Measurements from ENCODE around the gene FGD4. TPM values are rescaled to one million over a fixed set of nuclear protein-coding genes. Genes with fewer than 3 reads are reported as not detected.

Gene FGD4
- total and polyA plus RNA-seq, 2 of the 4 experiments (the other 2 are of a cell fraction), result 2.1 to 8.8 TPM

DNA sequence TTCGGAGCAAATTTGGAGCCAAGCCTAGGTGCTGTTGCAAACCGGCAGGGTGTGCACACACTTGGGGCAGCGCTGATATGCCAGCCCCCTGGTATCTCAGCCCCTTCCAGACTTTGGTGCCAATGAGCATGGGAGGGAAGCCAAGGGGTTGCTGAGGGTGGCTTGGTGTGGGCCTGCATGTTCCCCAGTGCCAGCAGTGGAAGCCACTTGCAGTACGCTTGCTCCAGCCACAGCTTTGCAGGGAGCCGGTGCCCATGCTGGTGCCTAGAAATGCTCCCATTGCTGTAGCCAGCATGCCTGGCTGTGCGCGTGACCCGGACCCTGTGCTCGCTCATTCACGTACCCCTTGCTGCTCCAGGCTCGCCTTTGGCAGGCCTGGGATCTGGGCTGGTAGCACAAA is 212.6 kb downstream of the FGD4 start:
- H3K23ac ChIP-seq (ENCODE audit: low read depth, low read length), result no peak overlapping the region
- H2BK15ac ChIP-seq (ENCODE audit: low read depth, low read length), result no peak overlapping the region
- ATAC-seq (ENCODE audit: low read depth) (no peak), DNase-seq (no peak)
- no peak overlapping the region for H2AK9ac ChIP-seq (replicated peaks; ENCODE audit: low read depth, low read length, poor library complexity)
- H2AFZ ChIP-seq (replicated peaks; ENCODE audit: low read length, poor library complexity), result no peak overlapping the region
- no peak overlapping the region for H3K27ac ChIP-seq (ENCODE audit: insufficient read depth, low read length)
- intact Hi-C loops (cut with micrococcal nuclease), result no loop called here
- no peak overlapping the region for H3K4me3 ChIP-seq (ENCODE audit: insufficient read depth, low read depth, low read length)
- H2BK5ac ChIP-seq (ENCODE audit: low read depth, low read length, poor library complexity, severe bottlenecking), result no peak overlapping the region
- peaks cover 2% of the 10 kb centered on the region; the same call in 1 of the 2 replicates for H3K9me1 ChIP-seq (ENCODE audit: insufficient read depth, low read length)
- no TSS peak for BruUV-seq (replicated peaks)
- H3K9me3 ChIP-seq (ENCODE audit: control insufficient read depth, insufficient read depth, low read length), result no peaks in the 10 kb centered on the region
- no peak overlapping the region for H2BK120ac ChIP-seq (ENCODE audit: low read depth, low read length)
- no peak overlapping the region for H3K56ac ChIP-seq (ENCODE audit: extremely low read depth, insufficient read depth, low read length)
- peaks cover 16% of the 10 kb centered on the region for H3K36me3 ChIP-seq (ENCODE audit: control insufficient read depth, insufficient read depth, low read length)
- H3K79me1 ChIP-seq (ENCODE audit: low read depth in 1 of 2, low read length in 2 of 2), result 0 out of 4 replicates have a peak, but pooled peaks cover 0 to 2% of the 10 kb centered on the region in 2 experiments
- no peak overlapping the region for H3K9ac ChIP-seq (ENCODE audit: low read depth, low read length)
- H4K8ac ChIP-seq (ENCODE audit: low read depth in 2 of 2, low read length in 2 of 2), result no peak overlapping the region
- 100% methylated on average over 4 of the region's 11 CpGs; no CpG with 5 or more reads in 1 of the 2 experiments for WGBS, 2 experiments (ENCODE audit: extremely low coverage in 2 of 2, insufficient read length in 1 of 2)
- H3K4ac ChIP-seq (ENCODE audit: low read depth, low read length), result no peak overlapping the region
- TF ChIP-seq MAZ (IDR thresholded peaks at IDR 0.05; ENCODE audit: borderline replicate concordance, low read depth, low read length) (no peak), CHD1 (IDR thresholded peaks at IDR 0.05; ENCODE audit: low read depth, low read length) (no peak), SMC3 (IDR thresholded peaks at IDR 0.05; ENCODE audit: low read depth, low read length) (no peak), RCOR1 (IDR thresholded peaks at IDR 0.05; ENCODE audit: insufficient replicate concordance, low read length) (no peak), CEBPB (IDR thresholded peaks at IDR 0.05; ENCODE audit: low read depth, low read length) (no peak), MAFK (IDR thresholded peaks at IDR 0.05; ENCODE audit: low read depth, low read length) (no peak), POLR2A (IDR thresholded peaks at IDR 0.05; ENCODE audit: low read depth, low read length) (no peak), USF2 (IDR thresholded peaks at IDR 0.05; ENCODE audit: low read depth, low read length) (no peak), BHLHE40 (IDR thresholded peaks at IDR 0.05; ENCODE audit: low read depth, low read length) (no peak), RAD21 (IDR thresholded peaks at IDR 0.05; ENCODE audit: low read length) (no peak)
- TF ChIP-seq, protein P1, sequence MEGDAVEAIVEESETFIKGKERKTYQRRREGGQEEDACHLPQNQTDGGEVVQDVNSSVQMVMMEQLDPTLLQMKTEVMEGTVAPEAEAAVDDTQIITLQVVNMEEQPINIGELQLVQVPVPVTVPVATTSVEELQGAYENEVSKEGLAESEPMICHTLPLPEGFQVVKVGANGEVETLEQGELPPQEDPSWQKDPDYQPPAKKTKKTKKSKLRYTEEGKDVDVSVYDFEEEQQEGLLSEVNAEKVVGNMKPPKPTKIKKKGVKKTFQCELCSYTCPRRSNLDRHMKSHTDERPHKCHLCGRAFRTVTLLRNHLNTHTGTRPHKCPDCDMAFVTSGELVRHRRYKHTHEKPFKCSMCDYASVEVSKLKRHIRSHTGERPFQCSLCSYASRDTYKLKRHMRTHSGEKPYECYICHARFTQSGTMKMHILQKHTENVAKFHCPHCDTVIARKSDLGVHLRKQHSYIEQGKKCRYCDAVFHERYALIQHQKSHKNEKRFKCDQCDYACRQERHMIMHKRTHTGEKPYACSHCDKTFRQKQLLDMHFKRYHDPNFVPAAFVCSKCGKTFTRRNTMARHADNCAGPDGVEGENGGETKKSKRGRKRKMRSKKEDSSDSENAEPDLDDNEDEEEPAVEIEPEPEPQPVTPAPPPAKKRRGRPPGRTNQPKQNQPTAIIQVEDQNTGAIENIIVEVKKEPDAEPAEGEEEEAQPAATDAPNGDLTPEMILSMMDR (conservative IDR thresholded peaks at IDR 0.05; ENCODE audit: low read depth, low read length), result no peak
- H3K14ac ChIP-seq (replicated peaks; ENCODE audit: low read depth, low read length), result no peak overlapping the region
- H3K27me3 ChIP-seq (ENCODE audit: control insufficient read depth, insufficient read depth, low read length), result no peaks in the 10 kb centered on the region
- H4K20me1 ChIP-seq (ENCODE audit: insufficient read depth, low read length), result no peaks in the 10 kb centered on the region
- CTCF ChIA-PET, result no interaction called here
- H3K18ac ChIP-seq (ENCODE audit: low read depth, low read length), result no peak overlapping the region
- no peak overlapping the region for H3K4me2 ChIP-seq (ENCODE audit: low read depth, low read length)
- POLR2A ChIA-PET (ENCODE audit: unreplicated experiment), result no interaction called here
- no peak overlapping the region for H2AK5ac ChIP-seq (ENCODE audit: low read depth, low read length)
- no peak overlapping the region for H2BK20ac ChIP-seq (ENCODE audit: low read depth, low read length)
- H3K4me1 ChIP-seq (ENCODE audit: control insufficient read depth, insufficient read depth, low read length), result no peaks in the 10 kb centered on the region
- H4K5ac ChIP-seq (ENCODE audit: low read depth, low read length), result no peak overlapping the region
- in situ Hi-C loops (cut with MboI; ENCODE audit: low sequenced_read_pairs), result no loop called here
- dilution Hi-C loops (cut with HindIII; ENCODE audit: low sequenced_read_pairs, unreplicated experiment), result no loop called here
- no peak overlapping the region for H4K91ac ChIP-seq (ENCODE audit: insufficient read depth, low read depth, low read length)

All from IMR-90 (cell line).